ENCODE measurements around the gene AGXT2.
A peak's percentile ranks its signal among the peaks of the same experiment; 100 is the strongest.
"Not testable (repeated sequence)": the region's sequence is repeated elsewhere in the genome, so short reads cannot be mapped to it uniquely, and the experiment has no call there.

AGXT2 gene

GRCh38 chr5:34971655-34972054, 76.1 kb downstream of the AGXT2 start:
- DNase-seq (ENCODE audit: low read depth, low spot score), result not testable (repeated sequence)

- no peak for DNase-seq (ENCODE audit: low read depth, low spot score)
Measured at GRCh38 chr5:34970552-34970951, 77.2 kb downstream of the AGXT2 start.

- DNase-seq (ENCODE audit: low read depth, low spot score), result no peak
Measured at GRCh38 chr5:34968258-34968657, 79.5 kb downstream of the AGXT2 start.

GRCh38 chr5:34967540-34967939, 80.2 kb downstream of the AGXT2 start:
- DNase-seq (ENCODE audit: low read depth, low spot score), result no peak

GRCh38 chr5:34959323-34959722, 88.4 kb downstream of the AGXT2 start:
- DNase-seq (ENCODE audit: low read depth, low spot score), result peak; percentile 35

GRCh38 chr5:34957857-34958690, 89.7 kb downstream of the AGXT2 start:
- peak; percentile 56 for DNase-seq (ENCODE audit: low read depth, low spot score)

- DNase-seq (ENCODE audit: low read depth, low spot score), result peak; percentile 24
Measured at GRCh38 chr5:34957321-34957720, 90.4 kb downstream of the AGXT2 start.

Data from astrocyte of the hippocampus (primary cell).